Mononuclear cell (primary cell): Measurements from ENCODE around the gene ODC1. TPM values are rescaled to one million over a fixed set of nuclear protein-coding genes. Genes with fewer than 3 reads are reported as not detected.

ENCODE experiments used
- total RNA-seq: library from RNA; depleted of rRNA; stranded (reverse); fragments of >200 nt; gene quantifications from one replicate; pipeline ENCODE4 v1.2.3, GENCODE V29; 2012

Gene ODC1
- total RNA-seq, 1 donor: 163 TPM

Other genes with a start within 250 kb of the ODC1 start
- 34.7 TPM for gene HPCAL1, start 145.4 kb downstream of the ODC1 start, total RNA-seq
- 33.9 TPM for gene NOL10, start 241.6 kb upstream of the ODC1 start, total RNA-seq